GM19193 (cell line): Measurements from ENCODE around the gene GNA15.

ENCODE experiments used
- POLR2A ChIP-seq: IDR thresholded peaks from 4 replicates; pipeline ENCODE4 v1.6.1; 2011; ENCODE audit not compliant: insufficient read depth, insufficient read length; ENCODE audit errors: extremely low read depth

Gene GNA15

DNA sequence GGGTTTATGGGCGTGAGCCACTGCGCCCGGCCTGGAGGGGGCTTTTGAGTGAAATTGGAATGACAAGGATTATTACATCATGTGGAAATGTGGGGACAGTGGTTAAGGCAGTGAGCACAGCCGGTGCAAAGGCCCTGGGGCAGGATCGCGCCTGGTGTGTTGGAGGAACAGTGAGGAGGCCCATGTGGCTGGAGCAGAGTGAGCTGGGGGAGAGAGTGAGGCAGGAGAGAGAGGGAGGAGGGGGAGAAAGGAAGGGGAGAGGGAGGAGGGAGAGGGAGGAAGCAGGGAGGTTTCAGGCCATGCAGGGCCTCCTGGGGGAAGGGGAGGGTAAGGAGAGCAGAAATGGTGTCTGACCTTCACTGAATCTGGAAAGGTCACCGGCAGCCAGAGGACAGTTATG is 77.3 kb downstream of the GNA15 start:
- no peak for TF ChIP-seq POLR2A
